Panc1 (cell line): ENCODE measurements around the gene VSIG2. TPM values are rescaled to one million over a fixed set of nuclear protein-coding genes. Genes with fewer than 3 reads are reported as not detected.

ENCODE experiments used
- ATAC-seq: fragments of 200-7000 bp; cut with Tn5 transposase; 2 replicates; pipeline ENCODE4 v1.9.1; 2020; ENCODE audit warnings: mild to moderate bottlenecking, moderate library complexity
- BruUV-seq: library from RNA; stranded (reverse); fragments of 400-500 nt; replicated peaks from 2 replicates; lab custom pipeline; 2021; lab: Mats Ljungman, UMichigan
- CTCF ChIA-PET: fragments of 300-600 bp; sonication (Branson Sonifier 250); formaldehyde crosslinking; loops from one replicate; lab custom pipeline; 2022; ENCODE audit warnings: antibody characterized with exemption; lab: Charles Lee
- POLR2A ChIA-PET: fragments of 300-600 bp; sonication (Branson Sonifier 250); formaldehyde crosslinking; loops from one replicate; lab custom pipeline; 2022; ENCODE audit warnings: antibody characterized with exemption; lab: Charles Lee
- DNase-seq: peaks from one replicate; pipeline ENCODE4 v3.0.0-alpha.2; 2010; ENCODE audit warnings: low read depth, low spot score
- H3K27ac ChIP-seq: 2 replicates; pipeline ENCODE4 v1.5.1; 2011; ENCODE audit warnings: mild to moderate bottlenecking, low read length, inconsistent platforms
- H3K27me3 ChIP-seq: fragments of 200-500 bp; sonication (Bioruptor generic); 2 replicates; pipeline ENCODE4 v1.6.0; 2014; ENCODE audit warnings: low read length, inconsistent platforms; ENCODE audit not compliant: control insufficient read depth, insufficient read depth
- H3K36me3 ChIP-seq: fragments of 200-500 bp; sonication (Bioruptor generic); 2 replicates; pipeline ENCODE4 v1.5.1; 2014; ENCODE audit warnings: inconsistent platforms, mild to moderate bottlenecking, low read length, moderate library complexity; ENCODE audit not compliant: control insufficient read depth, insufficient read depth
- H3K4me1 ChIP-seq: 2 replicates; pipeline ENCODE4 v1.5.1; 2011; ENCODE audit warnings: inconsistent platforms, mild to moderate bottlenecking, low read length, moderate library complexity; ENCODE audit not compliant: control insufficient read depth, insufficient read depth
- H3K4me3 ChIP-seq, 2 experiments: 2 replicates each; pipeline ENCODE4 v1.5.1; 2011 to 2012; ENCODE audit warnings: low read depth in 2 of 2, low read length in 2 of 2, mild to moderate bottlenecking in 2 of 2, inconsistent platforms in 1 of 2, moderate library complexity in 1 of 2
- H3K9me3 ChIP-seq: fragments of 200-500 bp; sonication (Bioruptor generic); 2 replicates; pipeline ENCODE4 v1.5.1; 2014; ENCODE audit warnings: low read depth, mild to moderate bottlenecking, inconsistent platforms, low read length, moderate library complexity; ENCODE audit not compliant: control insufficient read depth, insufficient read depth
- POLR2AphosphoS5 ChIP-seq: IDR thresholded peaks from 2 replicates; pipeline ENCODE4 v1.6.1; 2012; ENCODE audit warnings: mild to moderate bottlenecking, low read depth, low read length, moderate library complexity
- REST ChIP-seq, 2 experiments: IDR thresholded peaks; 2 replicates each; pipeline ENCODE4 v1.6.1; 2011 to 2012; ENCODE audit warnings: low read depth in 2 of 2, control low read depth in 1 of 2, low read length in 1 of 2, mild to moderate bottlenecking in 1 of 2, moderate library complexity in 1 of 2; ENCODE audit not compliant: insufficient read depth in 1 of 2
- SIN3A ChIP-seq: IDR thresholded peaks from 2 replicates; pipeline ENCODE4 v1.6.1; 2012; ENCODE audit warnings: low read depth, mild to moderate bottlenecking, low read length, moderate library complexity, borderline replicate concordance; ENCODE audit not compliant: insufficient read depth
- TCF7L2 ChIP-seq: IDR thresholded peaks from 2 replicates; pipeline ENCODE4 v1.6.1; 2011; ENCODE audit warnings: mild to moderate bottlenecking, low read depth, low read length, inconsistent platforms
- in situ Hi-C: cut with HindIII; loops from 2 replicates; pipeline ENCODE4 v1.10.0; 2016; ENCODE audit warnings: low sequenced_read_pairs, low pct_unique_long_range_greater_than_20kb
- intact Hi-C: fragments of 100-400 bp; cut with micrococcal nuclease; formaldehyde crosslinking; loops from one replicate; pipeline ENCODE4 v1.10.0; 2022; ENCODE audit not compliant: unreplicated experiment
- total RNA-seq: library from RNA; stranded (reverse); gene quantifications from one replicate; pipeline ENCODE4 v1.2.1, GENCODE V29; 2021; ENCODE audit not compliant: unreplicated experiment
- TF ChIP-seq, protein P1 (sequence below): fragments of 450-650 bp; IDR thresholded peaks from 2 replicates; pipeline ENCODE4 v1.5.1; 2017; ENCODE audit warnings: mild to moderate bottlenecking

Gene VSIG2
- total RNA-seq, 1 experiment from 2014 or later: not detected

DNA sequence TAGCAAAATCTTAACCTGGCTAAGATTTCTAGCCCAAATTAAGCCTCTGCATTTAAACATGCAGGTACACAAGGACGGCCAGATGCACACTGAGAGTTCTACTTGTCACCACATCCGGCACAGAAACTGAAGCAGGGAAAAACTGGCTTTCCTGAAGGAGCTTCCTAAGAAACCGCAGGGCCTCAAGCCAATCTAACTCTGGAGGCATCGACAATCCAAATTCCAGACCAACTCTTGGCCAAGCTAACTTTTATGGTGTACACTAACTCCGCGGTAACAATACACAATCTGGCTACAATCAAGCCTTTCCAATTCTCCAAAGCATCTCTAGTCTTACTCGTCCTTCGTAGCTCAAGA, 46.9 kb upstream of the VSIG2 start:
- no peak for TF ChIP-seq TCF7L2
- TF ChIP-seq REST (IDR thresholded peaks at IDR 0.05; ENCODE audit: insufficient read depth in 1 of 2, low read depth in 2 of 2, low read length in 1 of 2): no peak
- TF ChIP-seq, protein P1, sequence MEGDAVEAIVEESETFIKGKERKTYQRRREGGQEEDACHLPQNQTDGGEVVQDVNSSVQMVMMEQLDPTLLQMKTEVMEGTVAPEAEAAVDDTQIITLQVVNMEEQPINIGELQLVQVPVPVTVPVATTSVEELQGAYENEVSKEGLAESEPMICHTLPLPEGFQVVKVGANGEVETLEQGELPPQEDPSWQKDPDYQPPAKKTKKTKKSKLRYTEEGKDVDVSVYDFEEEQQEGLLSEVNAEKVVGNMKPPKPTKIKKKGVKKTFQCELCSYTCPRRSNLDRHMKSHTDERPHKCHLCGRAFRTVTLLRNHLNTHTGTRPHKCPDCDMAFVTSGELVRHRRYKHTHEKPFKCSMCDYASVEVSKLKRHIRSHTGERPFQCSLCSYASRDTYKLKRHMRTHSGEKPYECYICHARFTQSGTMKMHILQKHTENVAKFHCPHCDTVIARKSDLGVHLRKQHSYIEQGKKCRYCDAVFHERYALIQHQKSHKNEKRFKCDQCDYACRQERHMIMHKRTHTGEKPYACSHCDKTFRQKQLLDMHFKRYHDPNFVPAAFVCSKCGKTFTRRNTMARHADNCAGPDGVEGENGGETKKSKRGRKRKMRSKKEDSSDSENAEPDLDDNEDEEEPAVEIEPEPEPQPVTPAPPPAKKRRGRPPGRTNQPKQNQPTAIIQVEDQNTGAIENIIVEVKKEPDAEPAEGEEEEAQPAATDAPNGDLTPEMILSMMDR: no peak
- TF ChIP-seq SIN3A: no peak
- no peak for TF ChIP-seq POLR2AphosphoS5
- Histone ChIP-seq H3K27me3 (no peaks in the 10 kb centered on the region), H3K4me1 (peaks cover 23% of the 10 kb centered on the region), H3K4me3 (peak overlapping the region; percentile 75 to 84), H3K36me3 (no peaks in the 10 kb centered on the region), H3K9me3 (no peaks in the 10 kb centered on the region), H3K27ac (peak overlapping the region; percentile 84)
- CTCF ChIA-PET: interaction anchor here (0.6 kb wide), 2 partner anchors 13 to 68 kb away, joined by 4 to 7 read pairs; no protein-coding TSS in a partner anchor
- POLR2A ChIA-PET: interaction anchor here (0.6 to 1.4 kb wide), 2 partner anchors 13 to 30 kb away, joined by 3 to 6 read pairs; no protein-coding TSS in a partner anchor
- DNase-seq (no peak), ATAC-seq (0 out of 2 replicates have a peak, but pooled peaks have one; percentile 2)
- intact Hi-C loops: loop anchor here (5.0 kb wide), 1 partner anchor 37 kb away; the partner anchor contains the start of gene ESAM
- BruUV-seq: no TSS peak
- in situ Hi-C loops: loop anchor here (5.0 kb wide), 1 partner anchor 38 kb away; no protein-coding TSS in a partner anchor

DNA sequence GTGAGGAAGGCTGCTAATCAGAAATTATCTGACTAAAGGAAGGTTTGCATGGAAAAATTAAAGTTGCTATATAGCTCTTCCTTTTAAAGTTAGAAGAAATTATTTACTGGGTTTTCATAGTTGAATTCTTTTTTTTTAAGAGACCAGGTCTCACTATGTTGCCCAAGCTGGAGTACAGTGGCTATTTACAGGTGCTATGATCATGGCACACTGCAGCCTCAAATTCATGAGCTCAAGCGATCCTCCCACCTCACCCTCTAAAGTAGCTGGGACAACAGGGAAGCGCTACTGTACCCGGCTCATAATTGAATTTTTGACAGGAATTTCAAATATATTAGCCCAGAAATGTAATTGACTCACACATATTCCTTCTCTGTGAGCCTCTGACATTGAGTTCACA, 44.3 kb upstream of the VSIG2 start:
- BruUV-seq: no TSS peak
- intact Hi-C loops (loop anchor here (5.0 kb wide), 1 partner anchor 34 kb away; the partner anchor contains the start of gene ESAM), in situ Hi-C loops (loop anchor here (5.0 kb wide), 1 partner anchor 41 kb away; no protein-coding TSS in a partner anchor)
- H3K4me1 ChIP-seq: peaks cover 30% of the 10 kb centered on the region
- no peaks in the 10 kb centered on the region for H3K9me3 ChIP-seq
- TF ChIP-seq, protein P1: no peak
- TF ChIP-seq POLR2AphosphoS5 (no peak), REST (IDR thresholded peaks at IDR 0.05; ENCODE audit: insufficient read depth in 1 of 2, low read depth in 2 of 2, low read length in 1 of 2) (no peak), SIN3A (no peak), TCF7L2 (no peak)
- no peak overlapping the region for H3K4me3 ChIP-seq
- no peaks in the 10 kb centered on the region for H3K27me3 ChIP-seq
- DNase-seq: no peak
- ChIA-PET POLR2A (no interaction called here), CTCF (no interaction called here)
- H3K27ac ChIP-seq: no peak overlapping the region
- no peaks in the 10 kb centered on the region for H3K36me3 ChIP-seq
- no peak for ATAC-seq
